ENCODE results near the gene ZNF740. TPM values are rescaled to one million over a fixed set of nuclear protein-coding genes. Genes with fewer than 3 reads are reported as not detected.

The ZNF740 gene
- total RNA-seq, 1 experiment from 2014 or later: 49.7 TPM

GRCh38 chr12:53200107-53200457 lies 19.6 kb downstream of the ZNF740 start:
- POLR2A ChIA-PET: no interaction called here
- Histone ChIP-seq H3K9me2 (ENCODE audit: insufficient read depth) (no peaks in the 10 kb centered on the region), H3K9ac (ENCODE audit: low read length) (no peak overlapping the region), H3K4me3 (replicated peaks in 1 of 2; ENCODE audit: low read depth in 1 of 2, low read length in 2 of 2) (no peak overlapping the region), H3K27ac (ENCODE audit: low read depth, low read length) (no peak overlapping the region), H3K79me2 (ENCODE audit: insufficient read depth, low read length) (no peaks in the 10 kb centered on the region), H4K20me1 (ENCODE audit: insufficient read depth) (no peaks in the 10 kb centered on the region), H3K27me3 (ENCODE audit: insufficient read depth, low read length) (no peaks in the 10 kb centered on the region), H3K4me2 (ENCODE audit: low read length) (no peak overlapping the region), H2AFZ (ENCODE audit: low read depth, low read length, poor library complexity, severe bottlenecking) (no peak overlapping the region), H3K4me1 (ENCODE audit: control insufficient read depth in 1 of 2, insufficient read depth in 2 of 2, low read length in 2 of 2) (peaks cover 3 to 26% of the 10 kb centered on the region in 2 experiments; a peak in 3 of 4 replicates), H3K9me3 (ENCODE audit: control insufficient read depth in 1 of 2, insufficient read depth in 1 of 2, low read depth in 1 of 2, low read length in 2 of 2) (no peaks in the 10 kb centered on the region), H3K36me3 (ENCODE audit: control insufficient read depth in 1 of 2, insufficient read depth in 2 of 2, low read length in 2 of 2) (no peaks in the 10 kb centered on the region)
- intact Hi-C loops (cut with micrococcal nuclease): no loop called here
- BruUV-seq (replicated peaks): no TSS peak
- no peak for ATAC-seq
- no peak for TF ChIP-seq CTCF (IDR thresholded peaks at IDR 0.05 in 2 of 3, conservative IDR thresholded peaks at IDR 0.05 in 1 of 3; ENCODE audit: borderline replicate concordance in 1 of 3, insufficient read depth in 1 of 3, low read depth in 2 of 3, low read length in 2 of 3)
- no peak for TF ChIP-seq ELF1 (IDR thresholded peaks at IDR 0.05; ENCODE audit: borderline replicate concordance, low read depth)
- TF ChIP-seq REST (IDR thresholded peaks at IDR 0.05; ENCODE audit: low read depth): no peak
- TF ChIP-seq CBX3 (IDR thresholded peaks at IDR 0.05; ENCODE audit: low read depth): no peak
- no peak for TF ChIP-seq ZFX (IDR thresholded peaks at IDR 0.05)
- TF ChIP-seq EGR1 (IDR thresholded peaks at IDR 0.05; ENCODE audit: low read depth): no peak
- no peak for TF ChIP-seq ZBTB33 (IDR thresholded peaks at IDR 0.05; ENCODE audit: extremely low read depth, insufficient replicate concordance, low read length)
- no peak for TF ChIP-seq ATF3 (IDR thresholded peaks at IDR 0.05)
- no peak for TF ChIP-seq SIN3A (IDR thresholded peaks at IDR 0.05; ENCODE audit: low read depth)
- TF ChIP-seq ZNF274 (IDR thresholded peaks at IDR 0.05; ENCODE audit: low read depth, low read length): no peak
- TF ChIP-seq CEBPB (IDR thresholded peaks at IDR 0.05; ENCODE audit: low read depth): no peak
- TF ChIP-seq RAD21 (IDR thresholded peaks at IDR 0.05; ENCODE audit: low read depth): no peak
- no peak for TF ChIP-seq POLR2A (IDR thresholded peaks at IDR 0.05; ENCODE audit: borderline replicate concordance, extremely low read depth, insufficient read depth, insufficient read length)
- no peak for TF ChIP-seq EZH2phosphoT487 (IDR thresholded peaks at IDR 0.05; ENCODE audit: borderline replicate concordance)
- no peak for TF ChIP-seq SP1 (IDR thresholded peaks at IDR 0.05; ENCODE audit: low read depth)
- no peak for TF ChIP-seq EZH2 (IDR thresholded peaks at IDR 0.05)
- TF ChIP-seq JUND (IDR thresholded peaks at IDR 0.05): no peak
- no peak for TF ChIP-seq POLR2AphosphoS5 (IDR thresholded peaks at IDR 0.05; ENCODE audit: low read depth, low read length)
- CTCF ChIA-PET: no interaction called here
- RAD21 ChIA-PET (ENCODE audit: low non-redundant PET in 1 of 2, low total read pairs in 2 of 2, uncharacterized antibody in 2 of 2, unreplicated experiment in 2 of 2): no interaction called here
- no peak for DNase-seq (ENCODE audit: low read depth, low spot score)
